ENCODE data around the gene EHMT1. TPM values are rescaled to one million over a fixed set of nuclear protein-coding genes. Genes with fewer than 3 reads are reported as not detected.
"Not testable (repeated sequence)": the region's sequence is repeated elsewhere in the genome, so short reads cannot be mapped to it uniquely, and the experiment has no call there.

Gene EHMT1
- total RNA-seq, 2 experiments from 2014 or later: 87.1 to 91.4 TPM

- Mint-ChIP-seq H3K4me1 (peaks cover 10% of the 10 kb centered on the region), H3K9me3 (no peaks in the 10 kb centered on the region), H3K36me3 (ENCODE audit: low read depth) (peaks cover 53% of the 10 kb centered on the region), H3K27ac (no peak overlapping the region), H3K4me3 (no peak overlapping the region), H3K27me3 (no peaks in the 10 kb centered on the region)
- ChIA-PET CTCF (no interaction called here), POLR2A (no interaction called here)
- DNase-seq: no peak
Measured at GRCh38 chr9:137804908-137805630, 186.3 kb downstream of the EHMT1 start.

GRCh38 chr9:137807721-137808703, 189.2 kb downstream of the EHMT1 start:
- Mint-ChIP-seq H3K9me3 (no peaks in the 10 kb centered on the region), H3K4me3 (no peak overlapping the region), H3K4me1 (peaks cover 10% of the 10 kb centered on the region), H3K36me3 (ENCODE audit: low read depth) (peaks cover 39% of the 10 kb centered on the region), H3K27ac (peak overlapping the region; percentile 32), H3K27me3 (no peaks in the 10 kb centered on the region)
- ChIA-PET POLR2A (no interaction called here), CTCF (interaction anchor here (0.6 kb wide), 1 partner anchor 212 kb away, joined by 3 read pairs; no protein-coding TSS in a partner anchor)
- DNase-seq: peak; percentile 26

GRCh38 chr9:137809040-137809576, 190.3 kb downstream of the EHMT1 start:
- Mint-ChIP-seq H3K4me3 (no peak overlapping the region), H3K9me3 (no peaks in the 10 kb centered on the region), H3K36me3 (ENCODE audit: low read depth) (peaks cover 34% of the 10 kb centered on the region), H3K27ac (no peak overlapping the region), H3K27me3 (no peaks in the 10 kb centered on the region), H3K4me1 (peaks cover 10% of the 10 kb centered on the region)
- DNase-seq: no peak
- ChIA-PET POLR2A (no interaction called here), CTCF (no interaction called here)

GRCh38 chr9:137809726-137810450, 191.1 kb downstream of the EHMT1 start:
- POLR2A ChIA-PET, H3K4me3 Mint-ChIP-seq, DNase-seq, CTCF ChIA-PET, H3K9me3 Mint-ChIP-seq, H3K27me3 Mint-ChIP-seq, H3K4me1 Mint-ChIP-seq, H3K27ac Mint-ChIP-seq: not testable (repeated sequence)
- H3K36me3 Mint-ChIP-seq (ENCODE audit: low read depth): peaks cover 36% of the 10 kb centered on the region

- no peak for DNase-seq
- Mint-ChIP-seq H3K36me3 (ENCODE audit: low read depth) (peaks cover 41% of the 10 kb centered on the region), H3K9me3 (no peaks in the 10 kb centered on the region), H3K4me1 (peaks cover 10% of the 10 kb centered on the region), H3K27ac (no peak overlapping the region), H3K27me3 (no peaks in the 10 kb centered on the region), H3K4me3 (no peak overlapping the region)
- POLR2A ChIA-PET: no interaction called here
- CTCF ChIA-PET: no interaction called here
Measured at GRCh38 chr9:137811283-137811870, 192.6 kb downstream of the EHMT1 start.

GRCh38 chr9:137812356-137813023, 193.7 kb downstream of the EHMT1 start:
- Mint-ChIP-seq H3K27ac (no peak overlapping the region), H3K4me1 (peaks cover 9% of the 10 kb centered on the region), H3K36me3 (ENCODE audit: low read depth) (peaks cover 44% of the 10 kb centered on the region), H3K9me3 (peaks cover 7% of the 10 kb centered on the region), H3K27me3 (no peaks in the 10 kb centered on the region), H3K4me3 (no peak overlapping the region)
- no peak for DNase-seq
- ChIA-PET CTCF (no interaction called here), POLR2A (no interaction called here)

GRCh38 chr9:137813167-137813566, 194.4 kb downstream of the EHMT1 start:
- Mint-ChIP-seq H3K4me1 (peaks cover 2% of the 10 kb centered on the region), H3K4me3 (no peak overlapping the region), H3K9me3 (peaks cover 13% of the 10 kb centered on the region), H3K36me3 (ENCODE audit: low read depth) (peaks cover 45% of the 10 kb centered on the region), H3K27me3 (no peaks in the 10 kb centered on the region), H3K27ac (no peak overlapping the region)
- POLR2A ChIA-PET: no interaction called here
- no peak for DNase-seq
- CTCF ChIA-PET: no interaction called here

- no peak overlapping the region for H3K27ac Mint-ChIP-seq
- H3K27me3 Mint-ChIP-seq: no peaks in the 10 kb centered on the region
- no peak overlapping the region for H3K4me3 Mint-ChIP-seq
- no peaks in the 10 kb centered on the region for H3K4me1 Mint-ChIP-seq
- ChIA-PET CTCF (no interaction called here), POLR2A (no interaction called here)
- no peak for DNase-seq
- H3K36me3 Mint-ChIP-seq (ENCODE audit: low read depth): peaks cover 45% of the 10 kb centered on the region
- H3K9me3 Mint-ChIP-seq: peaks cover 15% of the 10 kb centered on the region
Measured at GRCh38 chr9:137813651-137814415, 195.0 kb downstream of the EHMT1 start.

GRCh38 chr9:137814436-137814835, 195.6 kb downstream of the EHMT1 start:
- H3K4me3 Mint-ChIP-seq: no peak overlapping the region
- ChIA-PET CTCF (no interaction called here), POLR2A (no interaction called here)
- H3K4me1 Mint-ChIP-seq: no peaks in the 10 kb centered on the region
- no peak for DNase-seq
- no peaks in the 10 kb centered on the region for H3K27me3 Mint-ChIP-seq
- peaks cover 15% of the 10 kb centered on the region for H3K9me3 Mint-ChIP-seq
- peaks cover 46% of the 10 kb centered on the region for H3K36me3 Mint-ChIP-seq (ENCODE audit: low read depth)
- no peak overlapping the region for H3K27ac Mint-ChIP-seq

- Mint-ChIP-seq H3K4me3 (no peak overlapping the region), H3K4me1 (no peaks in the 10 kb centered on the region), H3K36me3 (ENCODE audit: low read depth) (peaks cover 50% of the 10 kb centered on the region), H3K27me3 (no peaks in the 10 kb centered on the region), H3K27ac (no peak overlapping the region), H3K9me3 (peaks cover 15% of the 10 kb centered on the region)
- DNase-seq: no peak
- ChIA-PET CTCF (no interaction called here), POLR2A (no interaction called here)
Measured at GRCh38 chr9:137814841-137815240, 196.0 kb downstream of the EHMT1 start.

- Mint-ChIP-seq H3K9me3 (peaks cover 15% of the 10 kb centered on the region), H3K4me1 (no peaks in the 10 kb centered on the region), H3K36me3 (ENCODE audit: low read depth) (peaks cover 54% of the 10 kb centered on the region), H3K4me3 (no peak overlapping the region), H3K27me3 (no peaks in the 10 kb centered on the region), H3K27ac (no peak overlapping the region)
- CTCF ChIA-PET: no interaction called here
- POLR2A ChIA-PET: no interaction called here
- DNase-seq: no peak
Measured at GRCh38 chr9:137815256-137816255, 196.8 kb downstream of the EHMT1 start.

Measured in activated CD4-positive, alpha-beta memory T cell treated with anti-CD3 and anti-CD28 coated beads, Interleukin-2, amount 10 ng/mL, durations not matched to agents 7 days and 5 days (primary cell).